SH-SY5Y (cell line): ENCODE measurements around the gene TCFL5.

Experiments
- GATA2 ChIP-seq: IDR thresholded peaks from 2 replicates; pipeline ENCODE4 v1.6.1; 2011; ENCODE audit warnings: mild to moderate bottlenecking, low read depth, low read length
- GATA3 ChIP-seq: IDR thresholded peaks from 2 replicates; pipeline ENCODE4 v1.6.1; 2011; ENCODE audit warnings: low read depth, mild to moderate bottlenecking, low read length, moderate library complexity

Gene TCFL5

GRCh38 chr20:62861726-62862336, at the start of gene TCFL5:
TSS of gene TCFL5 (minus strand) at chr20:62861822. CDS start at chr20:62861670, 152 bp downstream.
- TF ChIP-seq GATA2 (no peak), GATA3 (no peak)

- no peak for TF ChIP-seq GATA2
- no peak for TF ChIP-seq GATA3
Measured at GRCh38 chr20:62910777-62911497, 49.3 kb upstream of the TCFL5 start.

DNA sequence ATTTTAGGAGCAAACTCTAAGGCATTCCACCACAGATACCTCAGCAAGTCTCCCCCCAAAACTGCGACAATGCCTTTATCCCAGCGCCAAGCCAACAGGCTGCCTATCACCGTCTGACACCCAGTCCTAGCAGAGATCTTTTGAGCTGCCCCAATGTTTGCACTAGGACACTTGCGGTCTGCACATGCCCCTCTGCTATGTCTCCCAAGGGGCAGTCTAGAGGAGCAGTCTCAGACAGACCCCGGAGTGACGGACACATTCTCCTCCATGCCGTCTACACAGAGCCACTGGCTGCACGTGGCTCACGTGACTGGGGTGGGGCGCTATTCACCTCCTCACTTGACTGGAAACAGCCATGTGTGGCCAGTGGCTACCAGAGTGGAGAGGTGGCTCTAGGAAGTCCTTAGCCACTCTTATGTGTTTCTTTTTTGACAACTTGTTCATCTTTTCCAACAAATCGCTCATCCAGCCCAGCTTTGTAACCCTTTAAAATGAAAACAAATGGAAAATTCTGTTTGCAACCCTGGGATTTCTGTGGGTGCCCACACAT, 48.7 kb upstream of the TCFL5 start:
- TF ChIP-seq GATA3 (no peak), GATA2 (no peak)

GRCh38 chr20:62908971-62909791, 47.6 kb upstream of the TCFL5 start:
- TF ChIP-seq GATA2 = no peak
- no peak for TF ChIP-seq GATA3

DNA sequence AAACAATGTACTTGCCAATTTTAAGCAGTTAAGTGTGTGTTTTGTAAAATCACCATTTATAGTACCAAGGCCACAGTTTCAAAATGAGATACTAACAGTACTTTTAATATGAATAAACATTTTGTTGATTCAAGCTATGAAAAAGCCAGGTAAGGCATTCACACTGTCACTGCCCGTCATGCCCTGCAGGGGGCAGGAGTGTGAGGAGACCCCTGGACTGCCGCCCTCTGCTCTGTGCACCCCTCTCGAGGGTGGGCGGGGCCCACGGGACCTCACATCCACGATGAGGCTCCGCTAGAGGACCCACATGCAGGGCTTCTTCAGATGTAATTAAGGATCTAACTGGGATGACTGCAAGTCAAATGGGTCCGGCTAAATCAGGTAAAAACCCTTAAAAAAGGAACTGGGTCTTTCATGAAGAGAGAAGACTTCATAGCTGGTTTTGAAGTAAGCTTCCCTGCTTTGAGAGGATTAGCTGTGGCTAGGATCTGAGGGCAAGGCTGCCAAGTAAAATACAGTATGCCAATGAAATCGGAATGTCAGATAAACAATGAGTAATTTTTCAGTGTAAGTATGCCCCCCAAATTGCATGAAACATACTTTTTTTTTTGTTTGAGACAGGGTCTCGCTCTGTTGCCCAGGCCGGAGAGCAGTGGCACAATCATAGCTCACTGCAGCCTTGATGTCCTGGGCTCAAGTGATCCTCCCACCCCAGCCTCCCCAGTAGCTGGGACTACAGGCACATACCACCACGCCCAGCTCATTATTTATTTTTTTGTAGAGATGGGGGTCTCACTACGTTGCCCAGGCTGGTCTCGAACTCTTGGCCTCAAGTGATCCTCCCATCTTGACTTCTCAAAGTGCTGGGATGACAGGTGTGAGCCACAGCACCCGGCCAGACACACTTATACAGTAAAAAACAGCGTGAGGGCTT, 46.0 kb upstream of the TCFL5 start:
- TF ChIP-seq GATA3 (no peak), GATA2 (no peak)

GRCh38 chr20:62906647-62907375, 45.2 kb upstream of the TCFL5 start:
- TF ChIP-seq GATA2 = no peak
- no peak for TF ChIP-seq GATA3

DNA sequence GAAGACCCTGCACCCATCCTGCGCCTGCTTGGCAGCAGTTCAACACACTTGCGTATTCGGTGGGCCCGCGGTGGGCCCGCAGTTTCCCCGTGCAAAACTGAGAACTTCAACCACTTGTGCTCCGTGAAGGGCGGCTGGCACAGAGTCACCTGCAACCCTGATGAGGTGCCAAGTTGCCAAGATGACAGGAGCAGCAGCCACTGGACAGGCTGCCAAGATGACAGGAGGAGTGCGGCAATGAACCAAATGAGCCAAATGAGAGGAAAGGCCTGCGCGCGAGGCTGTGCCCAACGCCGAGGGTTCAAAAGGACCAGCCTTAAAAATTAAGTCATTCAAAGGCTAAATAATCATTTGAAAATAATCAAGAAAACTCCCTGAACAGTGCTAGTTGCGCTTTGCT, 44.6 kb upstream of the TCFL5 start:
- TF ChIP-seq GATA3 (no peak), GATA2 (no peak)

- no peak for TF ChIP-seq GATA3
- no peak for TF ChIP-seq GATA2
Measured at GRCh38 chr20:62905536-62906117, 44.0 kb upstream of the TCFL5 start.

GRCh38 chr20:62902926-62903615, 41.4 kb upstream of the TCFL5 start:
- TF ChIP-seq GATA3 (no peak), GATA2 (no peak)

DNA sequence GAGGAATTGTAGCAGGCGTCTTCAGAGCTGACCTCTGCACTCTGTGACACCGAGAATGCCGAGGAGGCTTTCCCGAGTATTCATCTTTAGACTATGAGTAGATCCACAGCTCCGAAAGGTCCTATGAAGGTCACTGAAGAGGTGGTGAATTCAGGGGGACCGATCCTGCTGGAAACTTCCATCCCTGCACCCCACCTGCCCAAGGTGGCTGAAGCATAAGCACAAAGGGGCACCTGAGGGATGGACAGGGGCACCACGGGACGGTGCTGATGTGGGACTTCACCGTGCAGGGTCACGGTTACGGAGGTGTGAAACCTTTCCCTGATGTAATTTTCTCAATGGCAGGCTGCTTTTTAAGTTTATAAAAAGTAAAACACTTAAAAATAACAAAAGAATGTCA, 40.3 kb upstream of the TCFL5 start:
- TF ChIP-seq GATA2 (no peak), GATA3 (no peak)

DNA sequence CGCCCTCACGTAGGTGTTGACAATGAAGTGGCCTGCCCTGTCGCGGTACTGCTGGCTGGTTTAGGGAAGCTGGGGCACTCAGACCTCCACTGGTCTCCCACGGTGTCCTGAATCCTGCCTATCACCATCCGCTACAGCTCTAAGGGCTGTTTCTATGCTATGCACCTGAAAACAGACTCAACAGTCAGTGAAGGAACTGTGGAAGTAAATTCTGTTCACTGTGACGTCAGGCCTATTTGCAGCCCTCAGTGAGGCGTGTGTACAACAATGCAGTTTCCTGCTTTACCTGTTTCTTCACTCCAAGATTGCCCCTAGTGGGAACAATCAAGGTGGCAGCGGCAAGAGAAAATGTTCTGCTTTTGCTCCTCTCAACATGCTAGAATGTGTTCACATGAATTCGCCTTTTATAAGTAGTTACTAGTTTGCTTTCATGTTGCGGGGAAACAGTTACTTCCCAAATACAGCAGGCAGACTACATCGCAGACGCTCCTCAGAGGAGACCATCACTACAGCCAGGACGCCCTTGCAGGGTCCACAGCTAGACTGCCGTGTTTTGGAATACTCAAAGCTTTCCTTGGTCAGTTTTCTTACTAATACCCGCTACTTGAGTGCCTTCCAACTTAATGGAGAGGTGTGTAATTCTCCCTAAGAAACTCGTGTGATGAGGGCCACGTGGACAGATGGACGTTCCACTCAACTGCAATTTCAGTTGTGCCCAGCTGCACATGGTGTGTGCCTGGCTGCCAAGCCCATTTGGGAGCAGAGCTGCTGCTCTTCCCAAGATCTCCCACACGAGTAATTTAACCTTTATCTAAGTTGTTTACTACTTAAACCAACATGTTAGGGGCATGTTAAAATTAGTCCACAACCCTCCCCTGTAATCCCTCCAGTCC, 39.3 kb upstream of the TCFL5 start:
- TF ChIP-seq GATA2 (no peak), GATA3 (no peak)
